Body of pancreas (tissue), 4 donors: Measurements from ENCODE around the gene NT5M. TPM values are rescaled to one million over a fixed set of nuclear protein-coding genes. Genes with fewer than 3 reads are reported as not detected.
A peak's percentile ranks its signal among the peaks of the same experiment; 100 is the strongest.
"Not testable (repeated sequence)": the region's sequence is repeated elsewhere in the genome, so short reads cannot be mapped to it uniquely, and the experiment has no call there.

ENCODE experiments used
- ATAC-seq: fragments of 150-250 bp; one replicate; pipeline ENCODE4 v1.9.1; 2016
- DNase-seq, 4 donors: peaks; one replicate each; pipeline ENCODE4 v3.0.0-alpha.2; 2019
- H3K27ac ChIP-seq, 4 donors: fragments of 200-600 bp; sonication (generic); 1 replicate in 3 of 4; 2 replicates in 1 of 4; pipeline versions ENCODE4 v1.5.1 to v1.6.1; 2016 to 2019; ENCODE audit warnings: mild to moderate bottlenecking in 1 of 4, mixed read lengths in 1 of 4, moderate library complexity in 1 of 4
- H3K27me3 ChIP-seq, 2 donors: fragments of 200-600 bp; sonication (generic); one replicate each; pipeline ENCODE4 v1.6.0; 2016; ENCODE audit warnings: mild to moderate bottlenecking in 1 of 2
- H3K36me3 ChIP-seq, 2 donors: fragments of 200-600 bp; sonication (generic); replicated peaks in 1 of 2; 2 replicates each; pipeline ENCODE4 v1.5.1; 2016; ENCODE audit warnings: low read depth in 2 of 2; ENCODE audit not compliant: insufficient read depth in 1 of 2
- H3K4me1 ChIP-seq: fragments of 200-600 bp; sonication (generic); one replicate; pipeline ENCODE4 v1.6.0; 2016
- H3K4me3 ChIP-seq, 2 donors: fragments of 200-600 bp; sonication (generic); 1 replicate in 1 of 2; 2 replicates in 1 of 2; pipeline ENCODE4 v1.5.1; 2016 to 2019
- H3K9me3 ChIP-seq, 3 donors: fragments of 200-600 bp; sonication (generic); 1 replicate in 2 of 3; 2 replicates in 1 of 3; pipeline ENCODE4 v1.5.1; 2016
- POLR2A ChIP-seq, 3 donors: fragments of 450-650 bp; IDR thresholded peaks; one replicate each; pipeline ENCODE4 v1.6.1; 2016; ENCODE audit warnings: antibody characterized with exemption in 3 of 3, mild to moderate bottlenecking in 2 of 3
- WGBS, 2 donors: methylation state at CpG; one replicate each; pipeline ENCODE4 v1.1.5; 2017; 5-methylcytosine and 5-hydroxymethylcytosine counted together
- intact Hi-C: fragments of 100-400 bp; cut with DNase I; formaldehyde crosslinking; loops from one replicate; pipeline ENCODE4 v1.15.1; 2023
- total RNA-seq, 2 donors: library from RNA; depleted of rRNA; stranded (reverse); fragments of >200 nt; gene quantifications; one replicate each; pipeline ENCODE4 v1.1.0, GENCODE V29; 2016
- TF ChIP-seq, protein P1 (sequence below), 7 experiments: fragments of 450-650 bp in 4 of 7; fragments of 200-600 bp in 3 of 7; sonication (generic) in 3 of 7; IDR thresholded peaks; one replicate each; pipeline ENCODE4 v1.5.1; 2016 to 2019; ENCODE audit warnings: antibody characterized with exemption in 7 of 7

Gene NT5M
- total RNA-seq, 2 donors from 2014 or later: 1.0 to 1.3 TPM

DNA sequence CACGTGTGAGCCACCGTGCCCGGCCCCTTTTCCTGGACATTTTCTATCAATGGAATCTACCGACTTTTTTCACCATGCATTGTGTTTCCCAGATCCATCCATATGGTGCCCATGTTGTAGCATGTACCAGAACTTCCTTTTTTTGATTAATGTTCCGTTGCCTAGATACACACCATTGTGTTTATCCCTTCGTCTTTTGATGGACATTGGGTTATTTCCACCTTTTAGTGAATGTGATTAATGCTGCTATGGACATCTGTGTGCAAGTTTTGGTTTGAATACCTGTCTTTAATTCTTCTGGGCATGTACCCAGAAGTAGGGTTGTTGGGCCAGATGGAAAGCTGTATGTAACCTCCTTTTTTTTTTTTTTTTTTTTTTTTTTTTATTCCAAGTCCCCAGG lies 79.8 kb downstream of the NT5M start:
- H3K4me1 ChIP-seq: peaks cover 27% of the 10 kb centered on the region
- no peaks in the 10 kb centered on the region for H3K27me3 ChIP-seq
- no peak overlapping the region for H3K27ac ChIP-seq
- 62 to 63% methylated on average over 6 of the region's 6 CpGs for WGBS, 2 donors
- H3K4me3 ChIP-seq: no peak overlapping the region
- no peaks in the 10 kb centered on the region for H3K36me3 ChIP-seq
- no peak for TF ChIP-seq POLR2A (IDR thresholded peaks at IDR 0.05)
- TF ChIP-seq, protein P1, sequence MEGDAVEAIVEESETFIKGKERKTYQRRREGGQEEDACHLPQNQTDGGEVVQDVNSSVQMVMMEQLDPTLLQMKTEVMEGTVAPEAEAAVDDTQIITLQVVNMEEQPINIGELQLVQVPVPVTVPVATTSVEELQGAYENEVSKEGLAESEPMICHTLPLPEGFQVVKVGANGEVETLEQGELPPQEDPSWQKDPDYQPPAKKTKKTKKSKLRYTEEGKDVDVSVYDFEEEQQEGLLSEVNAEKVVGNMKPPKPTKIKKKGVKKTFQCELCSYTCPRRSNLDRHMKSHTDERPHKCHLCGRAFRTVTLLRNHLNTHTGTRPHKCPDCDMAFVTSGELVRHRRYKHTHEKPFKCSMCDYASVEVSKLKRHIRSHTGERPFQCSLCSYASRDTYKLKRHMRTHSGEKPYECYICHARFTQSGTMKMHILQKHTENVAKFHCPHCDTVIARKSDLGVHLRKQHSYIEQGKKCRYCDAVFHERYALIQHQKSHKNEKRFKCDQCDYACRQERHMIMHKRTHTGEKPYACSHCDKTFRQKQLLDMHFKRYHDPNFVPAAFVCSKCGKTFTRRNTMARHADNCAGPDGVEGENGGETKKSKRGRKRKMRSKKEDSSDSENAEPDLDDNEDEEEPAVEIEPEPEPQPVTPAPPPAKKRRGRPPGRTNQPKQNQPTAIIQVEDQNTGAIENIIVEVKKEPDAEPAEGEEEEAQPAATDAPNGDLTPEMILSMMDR (IDR thresholded peaks at IDR 0.05): no peak
- ATAC-seq (no peak), DNase-seq (no peak)
- intact Hi-C loops: no loop called here
- H3K9me3 ChIP-seq: no peaks in the 10 kb centered on the region

DNA sequence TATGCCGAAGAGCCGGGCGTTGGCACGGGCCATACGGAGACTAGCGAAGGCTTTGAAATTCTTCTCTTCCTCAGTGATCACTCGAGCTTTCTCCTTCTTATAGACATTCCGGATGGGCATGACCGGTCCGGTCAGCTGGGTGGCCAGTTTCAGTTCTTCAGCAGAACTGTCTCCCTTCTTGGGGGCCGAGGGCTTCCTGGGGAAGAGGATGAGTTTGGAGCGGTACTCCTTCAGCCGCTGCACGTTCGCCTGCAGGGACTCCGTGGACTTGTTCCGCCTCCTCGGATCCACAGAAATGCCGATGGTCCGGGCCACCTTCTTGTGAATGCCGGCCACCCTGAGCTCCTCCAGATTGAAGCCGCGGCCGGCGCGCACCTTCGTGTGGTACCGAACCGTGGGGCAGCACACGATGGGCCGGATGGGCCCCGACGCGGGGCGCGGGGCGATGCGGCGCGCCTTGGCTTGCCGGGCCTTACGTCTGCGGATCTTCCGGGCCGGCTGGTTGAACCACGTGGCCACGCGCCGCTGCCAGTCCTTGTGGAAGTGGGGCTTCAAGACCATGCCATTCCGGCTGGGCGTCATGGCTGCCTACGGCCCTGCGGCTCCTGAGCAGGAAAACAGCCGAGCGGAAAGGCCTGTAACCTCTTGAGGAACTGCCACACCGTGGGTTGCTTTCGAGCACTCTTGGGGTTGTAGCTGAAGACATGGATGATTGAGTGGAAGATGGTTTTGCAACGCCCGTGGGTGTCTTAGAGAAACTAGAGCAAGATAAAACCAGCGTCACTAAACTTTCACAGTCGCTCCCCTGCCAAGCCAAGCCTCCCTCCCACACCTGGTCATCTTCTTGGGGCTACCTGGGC lies 80.5 kb downstream of the NT5M start:
- intact Hi-C loops: not testable (repeated sequence)

DNA sequence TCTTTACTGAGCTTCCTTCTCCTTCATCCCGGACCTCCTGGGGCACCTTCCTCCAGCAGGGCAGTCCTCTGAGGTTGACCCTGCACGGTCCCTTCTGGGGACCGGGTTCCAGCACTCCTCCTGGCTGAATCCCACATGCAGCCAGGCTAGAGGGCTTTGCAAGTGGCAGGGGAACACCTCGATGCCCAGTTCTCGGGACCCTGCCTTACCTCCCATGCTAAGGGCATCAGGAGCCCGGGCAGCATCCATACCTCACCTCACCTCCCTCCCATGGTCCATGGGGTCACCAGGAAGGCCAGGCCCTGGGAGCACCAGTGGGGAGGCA lies 81.1 kb downstream of the NT5M start:
- Histone ChIP-seq H3K9me3 (no peaks in the 10 kb centered on the region), H3K27me3 (no peaks in the 10 kb centered on the region), H3K4me3 (no peak overlapping the region), H3K27ac (no peak overlapping the region), H3K4me1 (peaks cover 30% of the 10 kb centered on the region), H3K36me3 (no peaks in the 10 kb centered on the region)
- intact Hi-C loops: no loop called here
- WGBS, 2 donors: 77 to 79% methylated on average over 3 to 6 of the region's 6 CpGs
- ATAC-seq (no peak), DNase-seq (no peak)
- TF ChIP-seq POLR2A (IDR thresholded peaks at IDR 0.05): no peak
- TF ChIP-seq, protein P1 (IDR thresholded peaks at IDR 0.05): no peak

More for the DNA sequence above, 80.5 kb downstream of the NT5M start:
- not testable (repeated sequence) for H3K27ac ChIP-seq, H3K9me3 ChIP-seq, ATAC-seq, DNase-seq, H3K4me3 ChIP-seq, H3K36me3 ChIP-seq, H3K27me3 ChIP-seq
- peaks cover 33% of the 10 kb centered on the region for H3K4me1 ChIP-seq
- WGBS, 2 donors: 85 to 89% methylated on average over 40 to 53 of the region's 61 CpGs

DNA sequence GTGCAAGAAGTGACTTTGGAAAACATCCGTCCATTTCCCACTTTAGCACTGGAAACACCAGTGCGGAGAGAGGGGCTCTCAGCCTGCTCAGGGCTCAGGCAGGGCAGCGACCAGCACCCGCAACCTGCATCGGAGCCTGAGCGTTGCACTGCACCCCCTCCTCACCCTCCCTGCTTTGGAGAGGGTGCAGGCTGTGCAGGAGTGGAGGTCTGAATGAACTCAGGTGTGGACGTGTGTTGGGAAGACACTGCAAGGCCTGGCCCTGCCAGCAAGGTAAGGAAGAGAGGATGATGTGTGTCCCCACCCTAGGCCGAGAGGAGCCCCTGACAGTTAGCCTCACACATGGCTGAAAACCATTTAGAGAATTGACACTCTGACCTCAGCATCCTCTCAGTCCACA lies 81.8 kb downstream of the NT5M start:
- H3K36me3 ChIP-seq: no peaks in the 10 kb centered on the region
- no peaks in the 10 kb centered on the region for H3K27me3 ChIP-seq
- intact Hi-C loops: no loop called here
- no peaks in the 10 kb centered on the region for H3K9me3 ChIP-seq
- WGBS, 2 donors: 87 to 90% methylated on average over 2 to 8 of the region's 8 CpGs
- no peak overlapping the region for H3K4me3 ChIP-seq
- no peak overlapping the region for H3K27ac ChIP-seq
- ATAC-seq: no peak
- no peak for DNase-seq
- TF ChIP-seq, protein P1 (IDR thresholded peaks at IDR 0.05): no peak
- no peak for TF ChIP-seq POLR2A (IDR thresholded peaks at IDR 0.05)
- peaks cover 25% of the 10 kb centered on the region for H3K4me1 ChIP-seq

DNA sequence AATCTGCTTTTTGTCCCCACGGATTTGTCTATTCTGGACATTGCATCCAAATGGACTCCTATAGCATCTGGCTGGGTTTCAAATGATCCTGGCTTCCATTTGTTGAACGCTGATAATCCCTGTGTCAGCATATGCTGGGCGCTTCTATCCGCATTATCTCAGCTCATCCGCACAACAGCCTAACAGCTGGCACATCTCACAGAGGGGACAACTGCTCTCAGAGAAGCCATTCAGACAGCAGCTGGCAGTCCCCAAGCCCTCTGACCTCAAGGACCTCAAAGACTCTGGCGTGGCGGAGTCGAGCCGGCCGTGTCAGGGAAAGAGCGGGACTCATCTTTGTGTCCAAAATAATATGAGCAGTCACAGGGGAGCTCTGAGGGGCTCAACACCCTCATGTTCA lies 82.3 kb downstream of the NT5M start:
- WGBS, 2 donors: 84 to 88% methylated on average over 11 of the region's 11 CpGs
- intact Hi-C loops: no loop called here
- Histone ChIP-seq H3K4me3 (no peak overlapping the region), H3K27ac (no peak overlapping the region), H3K27me3 (no peaks in the 10 kb centered on the region), H3K4me1 (peaks cover 20% of the 10 kb centered on the region), H3K36me3 (no peaks in the 10 kb centered on the region), H3K9me3 (no peaks in the 10 kb centered on the region)
- no peak for ATAC-seq
- peak in 1 of 4 donors; percentile 33 for DNase-seq
- no peak for TF ChIP-seq POLR2A (IDR thresholded peaks at IDR 0.05)
- TF ChIP-seq, protein P1 (IDR thresholded peaks at IDR 0.05): no peak
